Measurements from ENCODE around the gene IFNL2. TPM values are rescaled to one million over a fixed set of nuclear protein-coding genes. Genes with fewer than 3 reads are reported as not detected.

The IFNL2 gene
- total and polyA plus RNA-seq, 2 donors (not counting 3 experiments of a cell fraction or from before 2014, with no cell fraction given) = not detected

DNA sequence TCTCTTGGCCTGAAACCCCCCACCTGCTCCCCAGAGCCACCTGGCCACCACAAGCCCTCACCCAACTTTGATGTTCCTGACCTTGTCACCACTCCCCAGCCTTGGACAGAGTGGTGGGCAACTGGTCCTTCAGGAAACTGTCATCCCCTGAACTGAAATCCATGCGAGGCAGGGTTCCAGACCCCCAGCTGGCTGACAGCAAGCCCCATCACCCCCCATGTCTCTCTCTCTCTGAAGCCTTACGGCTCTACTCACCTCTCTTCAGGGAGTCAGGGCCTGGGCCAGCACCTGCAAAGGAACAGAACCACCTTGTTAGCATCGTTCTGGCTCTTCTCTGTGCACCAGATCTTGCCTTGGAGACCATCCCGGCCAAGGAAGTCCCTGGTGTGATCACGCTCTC lies 49.9 kb downstream of the IFNL2 start:
- TF ChIP-seq, protein P1, sequence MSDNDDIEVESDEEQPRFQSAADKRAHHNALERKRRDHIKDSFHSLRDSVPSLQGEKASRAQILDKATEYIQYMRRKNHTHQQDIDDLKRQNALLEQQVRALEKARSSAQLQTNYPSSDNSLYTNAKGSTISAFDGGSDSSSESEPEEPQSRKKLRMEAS (IDR thresholded peaks at IDR 0.05; ENCODE audit: insufficient read depth, insufficient read length) = no peak
- no peak for TF ChIP-seq FOS (IDR thresholded peaks at IDR 0.05; ENCODE audit: borderline replicate concordance, insufficient read depth, low read length)
- TF ChIP-seq EZH2 (IDR thresholded peaks at IDR 0.05; ENCODE audit: borderline replicate concordance, low read depth, low read length, severe bottlenecking) = no peak
- no peak for TF ChIP-seq MYC (IDR thresholded peaks at IDR 0.05; ENCODE audit: low read depth, low read length)
- no peak for TF ChIP-seq GATA2 (IDR thresholded peaks at IDR 0.05; ENCODE audit: insufficient read depth, insufficient read length, low read depth, low read length)
- TF ChIP-seq JUN (IDR thresholded peaks at IDR 0.05; ENCODE audit: borderline replicate concordance, insufficient read depth, insufficient read length, low read depth) = no peak
- TF ChIP-seq POLR2AphosphoS5 (IDR thresholded peaks at IDR 0.05; ENCODE audit: insufficient read depth, low read depth, low read length) = no peak
- no peak for TF ChIP-seq POLR2A (IDR thresholded peaks at IDR 0.05; ENCODE audit: low read depth, low read length)
- POLR2A ChIA-PET = no interaction called here

DNA sequence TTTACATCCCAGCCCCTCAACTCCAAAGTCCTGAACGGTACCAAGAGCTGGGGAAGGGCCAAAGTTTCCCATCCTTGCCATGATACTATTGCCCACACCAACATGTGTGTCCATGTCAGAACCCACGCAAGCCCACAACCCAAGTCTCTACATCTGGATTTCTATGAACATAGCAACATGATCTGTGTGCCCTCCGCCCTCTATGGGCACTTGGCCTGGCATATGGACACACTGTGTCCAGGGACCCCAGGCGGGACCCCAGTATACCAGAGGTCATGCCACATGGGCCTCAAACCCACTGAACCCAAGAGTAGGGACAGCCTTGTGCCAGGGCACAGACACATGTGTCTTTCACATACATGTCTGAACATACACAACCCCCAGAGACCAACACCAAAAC lies 50.5 kb downstream of the IFNL2 start:
- intact Hi-C loops (cut with micrococcal nuclease) (no loop called here), dilution Hi-C loops (cut with MboI; ENCODE audit: extremely low pct_ligation_motif_present, low sequenced_read_pairs) (no loop called here)
- DNase-seq (ENCODE audit: low read depth, low spot score) (no peak), FAIRE-seq (no peak)
- BruUV-seq (replicated peaks) = no TSS peak
- no peak overlapping the region for H3K4me2 ChIP-seq (ENCODE audit: insufficient read depth, low read length)
- ChIA-PET POLR2A (no interaction called here), CTCF (no interaction called here)
- H2AFZ ChIP-seq (ENCODE audit: low read depth, low read length) = no peak overlapping the region
- no peak overlapping the region for H3K9ac ChIP-seq (replicated peaks; ENCODE audit: extremely low read depth, insufficient read depth, low read length)
- no peaks in the 10 kb centered on the region for H3K36me3 ChIP-seq (ENCODE audit: control insufficient read depth in 2 of 2, extremely low read depth in 1 of 2, insufficient read depth in 2 of 2, low read length in 2 of 2)
- H3K79me2 ChIP-seq (ENCODE audit: control insufficient read depth, insufficient read depth, low read length) = no peaks in the 10 kb centered on the region
- H3K9me3 ChIP-seq (replicated peaks; ENCODE audit: control insufficient read depth, insufficient read depth, low read length) = no peaks in the 10 kb centered on the region
- no peak overlapping the region for H3K4me3 ChIP-seq (replicated peaks in 1 of 3; ENCODE audit: insufficient read depth in 1 of 3, low read depth in 1 of 3, low read length in 3 of 3)
- TF ChIP-seq, protein P2, sequence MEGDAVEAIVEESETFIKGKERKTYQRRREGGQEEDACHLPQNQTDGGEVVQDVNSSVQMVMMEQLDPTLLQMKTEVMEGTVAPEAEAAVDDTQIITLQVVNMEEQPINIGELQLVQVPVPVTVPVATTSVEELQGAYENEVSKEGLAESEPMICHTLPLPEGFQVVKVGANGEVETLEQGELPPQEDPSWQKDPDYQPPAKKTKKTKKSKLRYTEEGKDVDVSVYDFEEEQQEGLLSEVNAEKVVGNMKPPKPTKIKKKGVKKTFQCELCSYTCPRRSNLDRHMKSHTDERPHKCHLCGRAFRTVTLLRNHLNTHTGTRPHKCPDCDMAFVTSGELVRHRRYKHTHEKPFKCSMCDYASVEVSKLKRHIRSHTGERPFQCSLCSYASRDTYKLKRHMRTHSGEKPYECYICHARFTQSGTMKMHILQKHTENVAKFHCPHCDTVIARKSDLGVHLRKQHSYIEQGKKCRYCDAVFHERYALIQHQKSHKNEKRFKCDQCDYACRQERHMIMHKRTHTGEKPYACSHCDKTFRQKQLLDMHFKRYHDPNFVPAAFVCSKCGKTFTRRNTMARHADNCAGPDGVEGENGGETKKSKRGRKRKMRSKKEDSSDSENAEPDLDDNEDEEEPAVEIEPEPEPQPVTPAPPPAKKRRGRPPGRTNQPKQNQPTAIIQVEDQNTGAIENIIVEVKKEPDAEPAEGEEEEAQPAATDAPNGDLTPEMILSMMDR (IDR thresholded peaks at IDR 0.05; ENCODE audit: extremely low read depth in 1 of 2, insufficient read depth in 1 of 2, low read depth in 1 of 2, low read length in 2 of 2) = no peak
- TF ChIP-seq JUN (IDR thresholded peaks at IDR 0.05; ENCODE audit: borderline replicate concordance, insufficient read depth, insufficient read length, low read depth) (no peak), POLR2A (IDR thresholded peaks at IDR 0.05; ENCODE audit: low read depth, low read length) (no peak), EZH2 (IDR thresholded peaks at IDR 0.05; ENCODE audit: borderline replicate concordance, low read depth, low read length, severe bottlenecking) (no peak), GATA2 (IDR thresholded peaks at IDR 0.05; ENCODE audit: insufficient read depth, insufficient read length, low read depth, low read length) (no peak)
- TF ChIP-seq, protein P1 (IDR thresholded peaks at IDR 0.05; ENCODE audit: insufficient read depth, insufficient read length) = no peak
- H3K27me3 ChIP-seq (ENCODE audit: control insufficient read depth in 2 of 2, insufficient read depth in 2 of 2, low read length in 2 of 2) = peaks cover 0 to 3% of the 10 kb centered on the region in 2 experiments
- H3K9me1 ChIP-seq (replicated peaks; ENCODE audit: control insufficient read depth, extremely low read depth, insufficient read depth, low read length) = no peaks in the 10 kb centered on the region
- no peak overlapping the region for H3K27ac ChIP-seq (ENCODE audit: insufficient read depth, low read depth, low read length)
- no peaks in the 10 kb centered on the region for H4K20me1 ChIP-seq (replicated peaks; ENCODE audit: control insufficient read depth, extremely low read depth, insufficient read depth, low read length)
- peaks cover 5% of the 10 kb centered on the region for H3K4me1 ChIP-seq (ENCODE audit: control insufficient read depth, extremely low read depth, insufficient read depth, low read length)

More for the DNA sequence above, 49.9 kb downstream of the IFNL2 start:
- DNase-seq (ENCODE audit: low read depth, low spot score) (no peak), FAIRE-seq (no peak)
- intact Hi-C loops (cut with micrococcal nuclease) = no loop called here
- H3K9ac ChIP-seq (replicated peaks; ENCODE audit: extremely low read depth, insufficient read depth, low read length) = no peak overlapping the region
- no peaks in the 10 kb centered on the region for H4K20me1 ChIP-seq (replicated peaks; ENCODE audit: control insufficient read depth, extremely low read depth, insufficient read depth, low read length)
- no peaks in the 10 kb centered on the region for H3K9me3 ChIP-seq (replicated peaks; ENCODE audit: control insufficient read depth, insufficient read depth, low read length)
- no peak overlapping the region for H3K4me2 ChIP-seq (ENCODE audit: insufficient read depth, low read length)
- no TSS peak for BruUV-seq (replicated peaks)
- dilution Hi-C loops (cut with MboI; ENCODE audit: extremely low pct_ligation_motif_present, low sequenced_read_pairs) = no loop called here
- H3K9me1 ChIP-seq (replicated peaks; ENCODE audit: control insufficient read depth, extremely low read depth, insufficient read depth, low read length) = no peaks in the 10 kb centered on the region
- CTCF ChIA-PET = no interaction called here
- no peak overlapping the region for H3K4me3 ChIP-seq (replicated peaks in 1 of 3; ENCODE audit: insufficient read depth in 1 of 3, low read depth in 1 of 3, low read length in 3 of 3)
- no peak overlapping the region for H3K27ac ChIP-seq (ENCODE audit: insufficient read depth, low read depth, low read length)
- no peak overlapping the region for H2AFZ ChIP-seq (ENCODE audit: low read depth, low read length)
- H3K36me3 ChIP-seq (ENCODE audit: control insufficient read depth in 2 of 2, extremely low read depth in 1 of 2, insufficient read depth in 2 of 2, low read length in 2 of 2) = no peaks in the 10 kb centered on the region
- H3K4me1 ChIP-seq (ENCODE audit: control insufficient read depth, extremely low read depth, insufficient read depth, low read length) = peaks cover 5% of the 10 kb centered on the region
- peaks cover 0 to 3% of the 10 kb centered on the region in 2 experiments for H3K27me3 ChIP-seq (ENCODE audit: control insufficient read depth in 2 of 2, insufficient read depth in 2 of 2, low read length in 2 of 2)
- no peaks in the 10 kb centered on the region for H3K79me2 ChIP-seq (ENCODE audit: control insufficient read depth, insufficient read depth, low read length)

Measured in endothelial cell of umbilical vein (primary cell).